ENCODE measurements around the gene TELO2.

Gene TELO2

GRCh38 chr16:1495889-1496262 is 2.7 kb downstream of the TELO2 start:
- H3K4me3 ChIP-seq (ENCODE audit: low read depth, low read length) = no peak overlapping the region
- DNase-seq (ENCODE audit: low read depth, low spot score) = no peak
- POLR2A ChIA-PET = no interaction called here
- CTCF ChIA-PET = no interaction called here
- TF ChIP-seq CTCF (IDR thresholded peaks at IDR 0.05; ENCODE audit: insufficient read depth, low read length, missing control alignments) = no peak

- DNase-seq (ENCODE audit: low read depth, low spot score) = no peak
- TF ChIP-seq CTCF (IDR thresholded peaks at IDR 0.05; ENCODE audit: insufficient read depth, low read length, missing control alignments) = no peak
- CTCF ChIA-PET = no interaction called here
- no peak overlapping the region for H3K4me3 ChIP-seq (ENCODE audit: low read depth, low read length)
- POLR2A ChIA-PET = no interaction called here
Observed at GRCh38 chr16:1496464-1496863, 3.3 kb downstream of the TELO2 start.

GRCh38 chr16:1497014-1497598 is 3.9 kb downstream of the TELO2 start:
- TF ChIP-seq CTCF (IDR thresholded peaks at IDR 0.05; ENCODE audit: insufficient read depth, low read length, missing control alignments) = no peak
- no peak overlapping the region for H3K4me3 ChIP-seq (ENCODE audit: low read depth, low read length)
- DNase-seq (ENCODE audit: low read depth, low spot score) = no peak
- POLR2A ChIA-PET = no interaction called here
- CTCF ChIA-PET = no interaction called here

GRCh38 chr16:1498899-1499676 is 5.9 kb downstream of the TELO2 start:
- POLR2A ChIA-PET = no interaction called here
- TF ChIP-seq CTCF (IDR thresholded peaks at IDR 0.05; ENCODE audit: insufficient read depth, low read length, missing control alignments) = no peak
- CTCF ChIA-PET = no interaction called here
- H3K4me3 ChIP-seq (ENCODE audit: low read depth, low read length) = no peak overlapping the region
- no peak for DNase-seq (ENCODE audit: low read depth, low spot score)

- no peak overlapping the region for H3K4me3 ChIP-seq (ENCODE audit: low read depth, low read length)
- ChIA-PET CTCF (no interaction called here), POLR2A (no interaction called here)
- no peak for DNase-seq (ENCODE audit: low read depth, low spot score)
- TF ChIP-seq CTCF (IDR thresholded peaks at IDR 0.05; ENCODE audit: insufficient read depth, low read length, missing control alignments) = no peak
Observed at GRCh38 chr16:1499756-1500464, 6.8 kb downstream of the TELO2 start.

GRCh38 chr16:1500465-1501150 is 7.4 kb downstream of the TELO2 start:
- H3K4me3 ChIP-seq (ENCODE audit: low read depth, low read length) = no peak overlapping the region
- DNase-seq (ENCODE audit: low read depth, low spot score) = no peak
- POLR2A ChIA-PET = no interaction called here
- CTCF ChIA-PET = no interaction called here
- TF ChIP-seq CTCF (IDR thresholded peaks at IDR 0.05; ENCODE audit: insufficient read depth, low read length, missing control alignments) = no peak

Measured in AG04449 (cell line).